HG02852 (cell line): Measurements from ENCODE around the gene SPOUT1.
"Not testable (repeated sequence)": the region's sequence is repeated elsewhere in the genome, so short reads cannot be mapped to it uniquely, and the experiment has no call there.

Source experiments
- ATAC-seq: cut with Tn5 transposase; IDR thresholded peaks from one replicate; pipeline ENCODE4 v1.9.1; 2021; ENCODE audit warnings: mild to moderate bottlenecking, moderate library complexity; ENCODE audit not compliant: unreplicated experiment

SPOUT1 gene

GRCh38 chr9:128780093-128780492 lies 49.5 kb downstream of the SPOUT1 start:
- ATAC-seq, result not testable (repeated sequence)

- no peak for ATAC-seq
These were observed 54.8 kb downstream of the SPOUT1 start for GRCh38 chr9:128774804-128775203.

- ATAC-seq, result no peak
These were observed 56.5 kb downstream of the SPOUT1 start for GRCh38 chr9:128773049-128773448.

- ATAC-seq, result peak; percentile 85
These were observed 57.7 kb downstream of the SPOUT1 start, which contains the start of gene ZER1 for GRCh38 chr9:128771745-128772519. Gene ZER1 (minus strand): TSS chr9:128771927. CDS start chr9:128755565, 16,362 bp downstream.

GRCh38 chr9:128771094-128771721 lies 58.4 kb downstream of the SPOUT1 start:
- ATAC-seq, result peak; percentile 21

- ATAC-seq, result no peak
These were observed 59.1 kb downstream of the SPOUT1 start for GRCh38 chr9:128770286-128771030.
